B cell (primary cell): Measurements from ENCODE around the gene TBCC. TPM values are rescaled to one million over a fixed set of nuclear protein-coding genes. Genes with fewer than 3 reads are reported as not detected.

Experiments used
- ATAC-seq: fragments of 200-7000 bp; cut with Tn5 transposase; one replicate; pipeline ENCODE4 v1.10.0; 2021; ENCODE audit warnings: low read depth, mild to moderate bottlenecking, moderate number of reproducible peaks, moderate library complexity
- CTCF ChIA-PET: fragments of 350-600 bp; sonication (Branson Sonifier 250); formaldehyde crosslinking; loops from one replicate; lab custom pipeline; 2021; ENCODE audit warnings: antibody characterized with exemption, inconsistent platforms; lab: Charles Lee
- POLR2A ChIA-PET: fragments of 350-600 bp; sonication (Branson Sonifier 250); formaldehyde crosslinking; loops from one replicate; lab custom pipeline; 2021; ENCODE audit warnings: antibody characterized with exemption; lab: Charles Lee
- DNase-seq: peaks from one replicate; pipeline ENCODE4 v3.0.0; 2013
- H2AFZ ChIP-seq: 2 replicates; pipeline ENCODE4 v1.6.1; 2012; ENCODE audit warnings: mild to moderate bottlenecking, low read depth, low read length; ENCODE audit not compliant: insufficient read depth, poor library complexity, severe bottlenecking
- H3K27ac ChIP-seq, 2 donors: 1 replicate in 1 of 2; 2 replicates in 1 of 2; pipeline ENCODE4 v1.5.1; 2012 to 2013; ENCODE audit warnings: low read length in 2 of 2, mild to moderate bottlenecking in 2 of 2, moderate library complexity in 1 of 2
- H3K27me3 ChIP-seq, 4 experiments: fragments of 200-600 bp in 1 of 4; sonication (generic) in 1 of 4; replicated peaks in 1 of 4; 1 replicate in 2 of 4; 2 replicates in 2 of 4; pipeline versions ENCODE4 v1.6.1 to v1.7.0; 2013 to 2016; ENCODE audit warnings: low read length in 3 of 4, mild to moderate bottlenecking in 2 of 4, mixed read lengths in 1 of 4, moderate library complexity in 1 of 4; ENCODE audit not compliant: insufficient read depth in 4 of 4, control insufficient read depth in 3 of 4; ENCODE audit errors: control extremely low read depth in 1 of 4
- H3K36me3 ChIP-seq, 2 experiments: replicated peaks in 1 of 2; 1 replicate in 1 of 2; 2 replicates in 1 of 2; pipeline versions ENCODE4 v1.6.1 to v1.7.1; 2013; ENCODE audit warnings: low read length in 1 of 2; ENCODE audit not compliant: insufficient read depth in 2 of 2, control insufficient read depth in 1 of 2; ENCODE audit errors: control extremely low read depth in 1 of 2, extremely low read depth in 1 of 2
- H3K4me1 ChIP-seq, 2 donors: fragments of 200-600 bp in 1 of 2; sonication (generic) in 1 of 2; 1 replicate in 1 of 2; 2 replicates in 1 of 2; pipeline versions ENCODE4 v1.5.1 to v1.6.1; 2013 to 2017; ENCODE audit warnings: low read length in 2 of 2; ENCODE audit not compliant: control insufficient read depth in 2 of 2, insufficient read depth in 2 of 2
- H3K4me2 ChIP-seq: replicated peaks from 2 replicates; pipeline ENCODE3; 2012; ENCODE audit warnings: mild to moderate bottlenecking, low read depth, low read length; ENCODE audit not compliant: poor library complexity, severe bottlenecking
- H3K4me3 ChIP-seq, 5 experiments: fragments of 200-600 bp in 1 of 5; sonication (generic) in 1 of 5; 1 replicate in 3 of 5; 2 replicates in 2 of 5; pipeline versions ENCODE4 v1.5.1 to v1.7.0; 2011 to 2016; ENCODE audit warnings: low read length in 4 of 5, mild to moderate bottlenecking in 4 of 5, low read depth in 2 of 5, control low read depth in 1 of 5, moderate library complexity in 1 of 5; ENCODE audit not compliant: insufficient read depth in 1 of 5; ENCODE audit errors: control extremely low read depth in 1 of 5, extremely low read depth in 1 of 5
- H3K79me2 ChIP-seq: fragments of 200-600 bp; sonication (generic); one replicate; pipeline ENCODE4 v1.6.0; 2016; ENCODE audit warnings: low read length; ENCODE audit not compliant: control insufficient read depth, insufficient read depth
- H3K9ac ChIP-seq: fragments of 200-600 bp; sonication (generic); 2 replicates; pipeline ENCODE4 v1.6.1; 2017; ENCODE audit warnings: mild to moderate bottlenecking, low read length, moderate library complexity
- H3K9me3 ChIP-seq, 3 donors: one replicate each; pipeline versions ENCODE4 v1.6.1 to v1.7.1; 2013; ENCODE audit warnings: low read length in 2 of 3; ENCODE audit not compliant: control insufficient read depth in 2 of 3, insufficient read depth in 1 of 3; ENCODE audit errors: control extremely low read depth in 1 of 3
- H4K20me1 ChIP-seq: 2 replicates; pipeline ENCODE4 v1.6.0; 2012; ENCODE audit warnings: mild to moderate bottlenecking, low read length; ENCODE audit not compliant: insufficient read depth, control insufficient read depth, poor library complexity, severe bottlenecking
- H3K27ac Mint-ChIP-seq: one replicate; pipeline ENCODE4 v1.8.0; 2021; ENCODE audit warnings: mixed read lengths
- H3K27me3 Mint-ChIP-seq: one replicate; pipeline ENCODE4 v1.8.0; 2021; ENCODE audit warnings: mixed read lengths
- H3K4me1 Mint-ChIP-seq: one replicate; pipeline ENCODE4 v1.8.0; 2021; ENCODE audit warnings: mixed read lengths
- H3K4me3 Mint-ChIP-seq: one replicate; pipeline ENCODE4 v1.8.0; 2021; ENCODE audit warnings: mixed read lengths
- H3K9me3 Mint-ChIP-seq: one replicate; pipeline ENCODE4 v1.8.0; 2022; ENCODE audit warnings: mixed read lengths; ENCODE audit not compliant: insufficient read depth
- CTCF ChIP-seq: fragments of 200-600 bp; IDR thresholded peaks from one replicate; pipeline ENCODE4 v1.8.0; 2022; ENCODE audit warnings: antibody characterized with exemption, mild to moderate bottlenecking
- EZH2 ChIP-seq: IDR thresholded peaks from 2 replicates; pipeline ENCODE4 v1.6.1; 2012; ENCODE audit warnings: borderline replicate concordance, low read depth, mild to moderate bottlenecking, moderate library complexity, low read length; ENCODE audit not compliant: insufficient read depth, poor library complexity, severe bottlenecking
- WGBS: methylation state at CpG from one replicate; pipeline ENCODE4 v1.1.5; 2013; ENCODE audit warnings: missing lambda C conversion rate; ENCODE audit not compliant: insufficient coverage; 5-methylcytosine and 5-hydroxymethylcytosine counted together
- intact Hi-C: fragments of 100-400 bp; cut with micrococcal nuclease; formaldehyde crosslinking; loops from one replicate; pipeline ENCODE4 v1.10.0; 2022
- polyA plus RNA-seq: library from polyadenylated mRNA; depleted of rRNA; stranded (reverse); fragments of >200 nt; gene quantifications from 2 replicates; pipeline ENCODE4 v1.2.3, GENCODE V29; 2012
- total RNA-seq, 2 donors: library from RNA; stranded (reverse); fragments of 120-200 nt in 1 of 2; gene quantifications; 1 replicate in 1 of 2; 2 replicates in 1 of 2; pipeline versions ENCODE4 v1.2.3 to v1.2.4, GENCODE V29; 2013 to 2022

The TBCC gene
- total and polyA plus RNA-seq, 2 donors (not counting 1 experiment from before 2014, with no cell fraction given): 35.7 to 55.7 TPM

GRCh38 chr6:42783177-42783875 is 37.4 kb upstream of the TBCC start:
- peaks cover 0 to 2% of the 10 kb centered on the region in 2 experiments for H3K36me3 ChIP-seq
- peak overlapping the region; percentile 29 for H2AFZ ChIP-seq
- POLR2A ChIA-PET: interaction anchor here (0.6 to 8.9 kb wide), 16 partner anchors 7 to 1049 kb away, joined by 3 to 426 read pairs (median 6); partner anchors contain the start of genes CNPY3, KLHDC3, RPL7L1 and TBCC
- TF ChIP-seq EZH2: no peak
- no peak for TF ChIP-seq CTCF
- CTCF ChIA-PET: interaction anchor here (0.8 to 4.5 kb wide), 5 partner anchors 13 to 94 kb away, joined by 3 to 29 read pairs (median 16); partner anchors contain the start of gene TBCC
- H3K4me3 Mint-ChIP-seq: peak overlapping the region; percentile 96
- peaks cover 39% of the 10 kb centered on the region for H3K4me1 Mint-ChIP-seq
- intact Hi-C loops: loop anchor here (1.0 to 10.0 kb wide), 4 partner anchors 12 to 219 kb away; partner anchors contain the start of genes CNPY3 and UBR2
- peak; percentile 94 for DNase-seq
- H3K79me2 ChIP-seq: peaks cover 66% of the 10 kb centered on the region
- no peaks in the 10 kb centered on the region for H3K9me3 ChIP-seq
- peak overlapping the region; percentile 99 to 100 for H3K27ac ChIP-seq
- peak overlapping the region; percentile 93 to 99 (median 98) for H3K4me3 ChIP-seq
- H3K27me3 ChIP-seq: no peaks in the 10 kb centered on the region
- H3K4me1 ChIP-seq: peaks cover 53% of the 10 kb centered on the region in 2 donors
- peak overlapping the region; percentile 99 for H3K27ac Mint-ChIP-seq
- peak; percentile 62 for ATAC-seq
- H3K27me3 Mint-ChIP-seq: no peaks in the 10 kb centered on the region
- WGBS: under 1% methylated on average over 62 of the region's 79 CpGs
- peak overlapping the region; percentile 80 for H3K4me2 ChIP-seq
- no peaks in the 10 kb centered on the region for H3K9me3 Mint-ChIP-seq
- H4K20me1 ChIP-seq: no peaks in the 10 kb centered on the region
- H3K9ac ChIP-seq: peak overlapping the region; percentile 98
